Epithelial cell of esophagus (primary cell): Measurements from ENCODE around the gene GPATCH8.
"Not testable (repeated sequence)": the region's sequence is repeated elsewhere in the genome, so short reads cannot be mapped to it uniquely, and the experiment has no call there.

ENCODE experiments used
- DNase-seq: peaks from one replicate; pipeline ENCODE4 v3.0.0; 2010; ENCODE audit warnings: low read depth
- H3K4me3 ChIP-seq: 2 replicates; pipeline ENCODE4 v1.5.1; 2011; ENCODE audit warnings: mild to moderate bottlenecking, low read length, control low read depth
- CTCF ChIP-seq: IDR thresholded peaks from 2 replicates; pipeline ENCODE4 v1.5.1; 2011; ENCODE audit warnings: low read depth, mild to moderate bottlenecking, low read length, control low read depth, inconsistent platforms; ENCODE audit not compliant: insufficient read depth; ENCODE audit errors: missing control alignments

The GPATCH8 gene

GRCh38 chr17:44543905-44544523, 40.8 kb upstream of the GPATCH8 start:
- no peak overlapping the region for H3K4me3 ChIP-seq
- TF ChIP-seq CTCF = no peak
- no peak for DNase-seq

GRCh38 chr17:44543213-44543904, 40.2 kb upstream of the GPATCH8 start:
- DNase-seq = peak; percentile 81
- no peak overlapping the region for H3K4me3 ChIP-seq
- no peak for TF ChIP-seq CTCF

- DNase-seq = no peak
- H3K4me3 ChIP-seq = no peak overlapping the region
- no peak for TF ChIP-seq CTCF
Measured at GRCh38 chr17:44541884-44542581, 38.8 kb upstream of the GPATCH8 start.

GRCh38 chr17:44540246-44541084, 37.3 kb upstream of the GPATCH8 start:
- DNase-seq = no peak
- no peak overlapping the region for H3K4me3 ChIP-seq
- no peak for TF ChIP-seq CTCF

- TF ChIP-seq CTCF = no peak
Measured at GRCh38 chr17:44539673-44540072, 36.5 kb upstream of the GPATCH8 start.

GRCh38 chr17:44537922-44538321, 34.7 kb upstream of the GPATCH8 start:
- H3K4me3 ChIP-seq, DNase-seq: not testable (repeated sequence)

More at GRCh38 chr17:44539673-44540072, 36.5 kb upstream of the GPATCH8 start:
- no peak for DNase-seq
- H3K4me3 ChIP-seq = no peak overlapping the region
